HepG2 (cell line): ENCODE data around the gene CSKMT. TPM values are rescaled to one million over a fixed set of nuclear protein-coding genes. Genes with fewer than 3 reads are reported as not detected.

Experiments used
- ATF2 ChIP-seq: sonication (generic); formaldehyde crosslinking; IDR thresholded peaks from 2 replicates; pipeline ENCODE4 v1.4.0; 2020; ENCODE audit warnings: missing genetic modification reagents
- BATF2 ChIP-seq: sonication (generic); formaldehyde crosslinking; IDR thresholded peaks from 2 replicates; pipeline ENCODE4 v1.8.0; 2022; ENCODE audit warnings: mild to moderate bottlenecking, missing genetic modification reagents, moderate library complexity
- CBX1 ChIP-seq: IDR thresholded peaks from one replicate; pipeline ENCODE4 v1.6.1; 2016; ENCODE audit warnings: antibody characterized with exemption, low read depth
- CBX2 ChIP-seq, 2 experiments: fragments of 200-600 bp in 1 of 2; sonication (generic); formaldehyde crosslinking in 1 of 2; IDR thresholded peaks; 2 replicates each; pipeline versions ENCODE4 v1.7.0 to v1.8.1; 2018 to 2022; ENCODE audit warnings: low read depth in 2 of 2, low read length in 1 of 2, mild to moderate bottlenecking in 1 of 2, missing genetic modification reagents in 1 of 2
- CCDC6 ChIP-seq: sonication (generic); formaldehyde crosslinking; IDR thresholded peaks from 2 replicates; pipeline ENCODE4 v1.8.1; 2022; ENCODE audit warnings: mild to moderate bottlenecking, missing genetic modification reagents, moderate library complexity
- ELF1 ChIP-seq: sonication (generic); formaldehyde crosslinking; IDR thresholded peaks from 2 replicates; pipeline ENCODE4 v1.4.0; 2020; ENCODE audit warnings: missing genetic modification reagents
- ELK4 ChIP-seq: sonication (generic); formaldehyde crosslinking; IDR thresholded peaks from 2 replicates; pipeline ENCODE4 v1.9.0; 2021; ENCODE audit warnings: missing genetic modification reagents, borderline replicate concordance
- GABPB1 ChIP-seq: IDR thresholded peaks from 2 replicates; pipeline ENCODE4 v1.6.1; 2016; ENCODE audit warnings: mild to moderate bottlenecking, missing genetic modification reagents, moderate library complexity, missing compliant biosample characterization
- IKZF4 ChIP-seq: sonication (generic); formaldehyde crosslinking; IDR thresholded peaks from 2 replicates; pipeline ENCODE4 v1.5.1; 2020; ENCODE audit warnings: borderline replicate concordance, mild to moderate bottlenecking, low read depth, missing genetic modification reagents; ENCODE audit errors: not compliant biosample characterization
- MBD4 ChIP-seq: IDR thresholded peaks from 2 replicates; pipeline ENCODE4 v1.6.1; 2012; ENCODE audit warnings: low read length, inconsistent platforms, borderline replicate concordance
- MED13 ChIP-seq: sonication (generic); formaldehyde crosslinking; IDR thresholded peaks from 2 replicates; pipeline ENCODE4 v1.5.0; 2020; ENCODE audit warnings: missing genetic modification reagents
- NCOA5 ChIP-seq: sonication (generic); formaldehyde crosslinking; IDR thresholded peaks from 2 replicates; pipeline ENCODE4 v1.4.0; 2020; ENCODE audit warnings: missing genetic modification reagents
- PHF8 ChIP-seq: sonication (generic); formaldehyde crosslinking; IDR thresholded peaks from 2 replicates; pipeline ENCODE4 v1.5.0; 2020; ENCODE audit warnings: missing genetic modification reagents
- RAD51 ChIP-seq: fragments of 450-650 bp; IDR thresholded peaks from 2 replicates; pipeline ENCODE4 v1.6.1; 2016; ENCODE audit warnings: borderline replicate concordance
- SMAD9 ChIP-seq: sonication (generic); formaldehyde crosslinking; IDR thresholded peaks from 2 replicates; pipeline ENCODE4 v1.5.1; 2020; ENCODE audit warnings: mild to moderate bottlenecking, missing genetic modification reagents
- TCF7 ChIP-seq: sonication (generic); IDR thresholded peaks from 2 replicates; pipeline ENCODE4 v1.6.1; 2016; ENCODE audit warnings: antibody characterized with exemption, low read depth
- TEAD2 ChIP-seq: sonication (generic); formaldehyde crosslinking; IDR thresholded peaks from 2 replicates; pipeline ENCODE4 v1.9.0; 2021; ENCODE audit warnings: missing genetic modification reagents
- ZNF101 ChIP-seq: sonication (generic); formaldehyde crosslinking; IDR thresholded peaks from 2 replicates; pipeline ENCODE4 v1.4.0; 2020; ENCODE audit warnings: mild to moderate bottlenecking, low read depth, missing genetic modification reagents, borderline replicate concordance
- ZNF562 ChIP-seq: sonication (generic); formaldehyde crosslinking; IDR thresholded peaks from 2 replicates; pipeline ENCODE4 v1.8.0; 2022; ENCODE audit warnings: missing genetic modification reagents, borderline replicate concordance
- ZNF720 ChIP-seq: sonication (generic); formaldehyde crosslinking; IDR thresholded peaks from 2 replicates; pipeline ENCODE4 v1.4.0; 2020; ENCODE audit warnings: missing genetic modification reagents
- ZSCAN20 ChIP-seq: sonication (generic); formaldehyde crosslinking; IDR thresholded peaks from 2 replicates; pipeline ENCODE4 v1.4.0; 2020; ENCODE audit warnings: missing genetic modification reagents, mild to moderate bottlenecking, borderline replicate concordance
- ZZZ3 ChIP-seq: sonication (generic); formaldehyde crosslinking; IDR thresholded peaks from 2 replicates; pipeline ENCODE4 v1.4.0; 2020; ENCODE audit warnings: missing genetic modification reagents, mild to moderate bottlenecking, borderline replicate concordance
- polyA plus RNA-seq, 8 experiments: library from polyadenylated mRNA; depleted of rRNA in 3 of 8; stranded (reverse) in 7 of 8; unstranded in 1 of 8; fragments of >200 nt; fragmentation: Illumina TruSeq in 4 of 8; extraction: Trizol in 4 of 8; gene quantifications; 2 replicates each; pipeline versions ENCODE4 v1.2.1 to v1.2.3, GENCODE V29; 2011 to 2016; ENCODE audit warnings: low read depth in 4 of 8, missing spikeins in 1 of 8, mixed read lengths in 1 of 8; ENCODE audit not compliant: insufficient read depth in 1 of 8
- total RNA-seq, 5 experiments: library from RNA; depleted of rRNA; stranded (reverse); fragments of >200 nt; fragmentation: Illumina TruSeq; extraction: Trizol; gene quantifications; 2 replicates each; pipeline ENCODE4 v1.2.3, GENCODE V29; 2016; ENCODE audit warnings: low read depth in 1 of 5
- TF ChIP-seq, protein P1 (sequence below): sonication (generic); formaldehyde crosslinking; conservative IDR thresholded peaks from 2 replicates; pipeline ENCODE4 v1.4.0; 2020; ENCODE audit warnings: missing genetic modification reagents
- TF ChIP-seq, protein P2 (sequence below): sonication (generic); formaldehyde crosslinking; IDR thresholded peaks from 2 replicates; pipeline ENCODE4 v1.5.0; 2020; ENCODE audit warnings: mild to moderate bottlenecking, missing genetic modification reagents

Gene CSKMT
- total and polyA plus RNA-seq, 2 of the 13 experiments (the other 11 are each of a cell fraction or from before 2014, with no cell fraction given) = 7.6 to 31.8 TPM

GRCh38 chr11:62705880-62706849 is 41.1 kb downstream of the CSKMT start (continued):
- TF ChIP-seq MED13 = no peak
- TF ChIP-seq ELF1 (CRISPR knock-in tag) = peak; percentile 90
- peak; percentile 56; the same call in 1 of the 2 replicates for TF ChIP-seq PHF8 (CRISPR knock-in tag)
- no peak for TF ChIP-seq ZNF562
- peak; percentile 93 for TF ChIP-seq GABPB1 (CRISPR knock-in tag)
- no peak for TF ChIP-seq ZNF101 (CRISPR knock-in tag)
- TF ChIP-seq CCDC6 (CRISPR knock-in tag) = no peak
- no peak for TF ChIP-seq NCOA5 (CRISPR knock-in tag)
- TF ChIP-seq ZSCAN20 (CRISPR knock-in tag) = no peak
- no peak for TF ChIP-seq MBD4
- no peak for TF ChIP-seq RAD51
- no peak for TF ChIP-seq ZNF720 (CRISPR knock-in tag)
- TF ChIP-seq TEAD2 (CRISPR knock-in tag) = no peak
- TF ChIP-seq ZZZ3 (CRISPR knock-in tag) = no peak
- TF ChIP-seq, protein P1, sequence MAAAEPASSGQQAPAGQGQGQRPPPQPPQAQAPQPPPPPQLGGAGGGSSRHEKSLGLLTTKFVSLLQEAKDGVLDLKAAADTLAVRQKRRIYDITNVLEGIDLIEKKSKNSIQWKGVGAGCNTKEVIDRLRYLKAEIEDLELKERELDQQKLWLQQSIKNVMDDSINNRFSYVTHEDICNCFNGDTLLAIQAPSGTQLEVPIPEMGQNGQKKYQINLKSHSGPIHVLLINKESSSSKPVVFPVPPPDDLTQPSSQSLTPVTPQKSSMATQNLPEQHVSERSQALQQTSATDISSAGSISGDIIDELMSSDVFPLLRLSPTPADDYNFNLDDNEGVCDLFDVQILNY (CRISPR knock-in tag) = no peak
- no peak for TF ChIP-seq BATF2 (CRISPR knock-in tag)
- no peak for TF ChIP-seq TCF7
- TF ChIP-seq ATF2 (CRISPR knock-in tag) = no peak
- no peak for TF ChIP-seq CBX1
- TF ChIP-seq SMAD9 = no peak
- TF ChIP-seq CBX2 (IDR thresholded peaks at IDR 0.05; ENCODE audit: low read depth, low read length) = no peak
- no peak for TF ChIP-seq CBX2 (CRISPR knock-in tag; IDR thresholded peaks at IDR 0.05; ENCODE audit: low read depth)
- TF ChIP-seq ELK4 (CRISPR knock-in tag) = no peak
- TF ChIP-seq, protein P2, sequence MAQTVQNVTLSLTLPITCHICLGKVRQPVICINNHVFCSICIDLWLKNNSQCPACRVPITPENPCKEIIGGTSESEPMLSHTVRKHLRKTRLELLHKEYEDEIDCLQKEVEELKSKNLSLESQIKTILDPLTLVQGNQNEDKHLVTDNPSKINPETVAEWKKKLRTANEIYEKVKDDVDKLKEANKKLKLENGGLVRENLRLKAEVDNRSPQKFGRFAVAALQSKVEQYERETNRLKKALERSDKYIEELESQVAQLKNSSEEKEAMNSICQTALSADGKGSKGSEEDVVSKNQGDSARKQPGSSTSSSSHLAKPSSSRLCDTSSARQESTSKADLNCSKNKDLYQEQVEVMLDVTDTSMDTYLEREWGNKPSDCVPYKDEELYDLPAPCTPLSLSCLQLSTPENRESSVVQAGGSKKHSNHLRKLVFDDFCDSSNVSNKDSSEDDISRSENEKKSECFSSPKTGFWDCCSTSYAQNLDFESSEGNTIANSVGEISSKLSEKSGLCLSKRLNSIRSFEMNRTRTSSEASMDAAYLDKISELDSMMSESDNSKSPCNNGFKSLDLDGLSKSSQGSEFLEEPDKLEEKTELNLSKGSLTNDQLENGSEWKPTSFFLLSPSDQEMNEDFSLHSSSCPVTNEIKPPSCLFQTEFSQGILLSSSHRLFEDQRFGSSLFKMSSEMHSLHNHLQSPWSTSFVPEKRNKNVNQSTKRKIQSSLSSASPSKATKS (CRISPR knock-in tag) = no peak
- TF ChIP-seq IKZF4 = peak; percentile 49
